A172 (cell line): ENCODE data around the gene SEMA4B. TPM values are rescaled to one million over a fixed set of nuclear protein-coding genes. Genes with fewer than 3 reads are reported as not detected.
"Not testable (repeated sequence)": the region's sequence is repeated elsewhere in the genome, so short reads cannot be mapped to it uniquely, and the experiment has no call there.

Experiments used
- DNase-seq: peaks from one replicate; pipeline ENCODE4 v3.0.0-alpha.2; 2015; ENCODE audit warnings: low spot score
- total RNA-seq: library from RNA; depleted of rRNA; stranded (reverse); fragments of >200 nt; shearing (Covaris generic); gene quantifications from 2 replicates; pipeline ENCODE4 v1.2.3, GENCODE V29; 2014; rRNA removed

The SEMA4B gene
- total RNA-seq, 1 experiment from 2014 or later: 17.1 TPM

DNA sequence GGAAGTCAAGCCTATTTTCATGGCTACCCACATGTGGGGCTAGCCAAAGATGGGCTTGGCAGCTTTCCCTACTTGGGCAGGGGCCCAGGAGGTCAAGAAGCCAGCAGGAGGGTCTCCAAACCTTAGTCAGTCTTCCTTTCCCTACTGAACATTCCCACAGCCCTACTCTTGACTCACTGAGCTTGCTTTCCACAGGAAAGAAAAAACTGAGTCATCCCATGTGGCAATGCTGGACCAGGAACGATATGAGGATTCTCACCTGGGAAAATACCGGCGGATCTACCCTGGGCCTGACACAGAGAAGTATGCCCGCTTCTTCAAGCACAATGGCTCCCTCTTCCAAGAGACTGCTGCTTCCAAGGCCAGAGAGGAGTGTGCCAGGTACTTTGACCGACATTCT lies 60.7 kb downstream of the SEMA4B start:
- peak; percentile 39 for DNase-seq

- DNase-seq: no peak
These were observed 61.3 kb downstream of the SEMA4B start for GRCh38 chr15:90262426-90262825.

GRCh38 chr15:90264671-90265070 lies 63.5 kb downstream of the SEMA4B start:
- DNase-seq: peak; percentile 44

DNA sequence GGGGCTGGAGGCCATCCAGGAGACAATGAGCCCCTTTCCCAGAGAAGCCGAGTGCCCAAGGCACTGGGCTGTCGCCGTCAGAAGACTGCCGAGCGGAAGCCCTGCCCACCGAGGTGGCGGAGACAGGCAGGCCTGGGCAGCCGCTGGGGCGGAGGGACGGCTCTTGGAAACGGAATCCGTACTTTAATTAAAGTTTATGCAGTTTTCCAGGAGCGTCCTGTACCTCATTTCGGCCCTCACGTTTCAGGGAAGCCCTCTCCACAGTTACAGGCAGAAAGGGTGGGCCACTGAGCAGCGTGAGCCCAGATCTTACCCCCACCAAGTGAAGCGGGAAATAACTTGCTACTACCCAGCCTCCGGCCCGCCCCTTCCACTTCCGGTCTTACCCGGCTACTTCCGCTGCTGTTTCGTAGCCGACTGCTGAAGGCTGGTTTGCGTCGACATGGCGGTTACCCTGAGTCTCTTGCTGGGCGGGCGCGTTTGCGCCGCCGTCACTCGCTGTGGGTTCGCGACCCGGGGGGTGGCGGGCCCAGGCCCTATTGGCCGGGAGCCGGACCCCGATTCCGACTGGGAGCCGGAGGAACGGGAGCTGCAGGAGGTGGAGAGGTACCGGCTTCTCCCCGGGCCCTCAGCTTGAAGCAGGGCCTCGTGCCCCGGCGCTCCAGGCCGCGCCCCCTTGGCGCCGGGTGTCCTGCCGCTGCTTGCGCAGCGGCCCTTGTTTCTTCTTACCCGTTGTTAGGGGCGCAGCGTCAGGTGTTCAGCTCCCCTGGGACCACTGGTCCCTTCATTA lies 64.3 kb downstream of the SEMA4B start, which contains the start of gene NGRN:
Gene NGRN (plus strand): TSS at position 402 of the 790 bp plus-strand sequence. CDS start 41 bp downstream, at position 443.
- DNase-seq: peak; percentile 89

DNA sequence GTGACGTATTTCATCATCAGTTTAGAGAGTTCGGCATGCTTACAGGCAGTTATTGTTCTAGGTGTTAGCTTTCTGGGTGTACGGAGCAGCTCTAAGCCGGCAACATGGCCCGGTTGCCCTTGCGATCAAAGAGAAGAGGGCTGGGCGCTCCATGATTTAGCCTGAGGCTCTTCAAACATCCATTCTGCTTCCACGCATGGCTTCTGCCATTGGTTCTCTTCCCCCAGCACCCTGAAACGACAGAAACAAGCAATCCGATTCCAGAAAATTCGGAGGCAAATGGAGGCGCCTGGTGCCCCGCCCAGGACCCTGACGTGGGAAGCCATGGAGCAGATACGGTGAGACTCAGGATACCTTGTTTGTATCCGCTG lies 64.9 kb downstream of the SEMA4B start:
- peak; percentile 21 for DNase-seq

DNA sequence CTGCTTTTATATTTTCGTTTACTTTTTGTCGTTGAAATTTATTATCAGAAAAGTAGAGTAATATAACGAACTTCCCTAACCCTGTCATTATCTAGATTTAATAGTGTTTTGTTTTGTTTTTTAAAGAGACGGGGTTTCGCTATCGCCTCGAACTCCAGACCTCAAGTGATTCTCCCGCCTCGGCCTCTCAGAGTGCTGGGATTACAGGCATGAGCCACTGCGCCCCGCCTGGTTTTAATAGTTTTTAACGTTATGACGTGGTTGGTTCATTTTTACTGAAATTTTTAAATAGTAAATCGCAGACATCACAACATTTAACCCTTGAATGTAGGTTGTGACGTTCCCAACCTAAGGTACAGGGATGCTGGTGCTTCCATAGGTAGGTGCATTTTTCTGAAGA lies 65.4 kb downstream of the SEMA4B start:
- no peak for DNase-seq

DNA sequence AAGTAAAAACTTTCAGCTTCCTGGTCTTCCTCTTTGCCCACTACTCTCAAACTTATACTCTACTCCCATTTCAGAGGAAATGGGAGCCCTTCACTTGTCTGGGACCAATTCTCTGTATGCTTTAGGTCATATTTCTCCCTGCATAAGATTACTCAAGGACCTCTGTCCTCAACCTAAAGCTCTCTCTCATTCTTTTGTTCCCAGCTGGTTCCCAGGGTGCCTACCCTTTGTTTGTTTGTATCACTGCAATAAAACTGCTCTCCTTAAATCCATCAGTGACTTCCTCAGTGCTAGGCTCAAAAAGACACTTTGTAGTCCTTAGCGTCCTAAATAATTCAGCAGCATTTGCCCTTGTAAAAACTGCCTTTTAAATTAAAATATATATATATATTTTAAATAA lies 67.3 kb downstream of the SEMA4B start:
- DNase-seq: no peak

DNA sequence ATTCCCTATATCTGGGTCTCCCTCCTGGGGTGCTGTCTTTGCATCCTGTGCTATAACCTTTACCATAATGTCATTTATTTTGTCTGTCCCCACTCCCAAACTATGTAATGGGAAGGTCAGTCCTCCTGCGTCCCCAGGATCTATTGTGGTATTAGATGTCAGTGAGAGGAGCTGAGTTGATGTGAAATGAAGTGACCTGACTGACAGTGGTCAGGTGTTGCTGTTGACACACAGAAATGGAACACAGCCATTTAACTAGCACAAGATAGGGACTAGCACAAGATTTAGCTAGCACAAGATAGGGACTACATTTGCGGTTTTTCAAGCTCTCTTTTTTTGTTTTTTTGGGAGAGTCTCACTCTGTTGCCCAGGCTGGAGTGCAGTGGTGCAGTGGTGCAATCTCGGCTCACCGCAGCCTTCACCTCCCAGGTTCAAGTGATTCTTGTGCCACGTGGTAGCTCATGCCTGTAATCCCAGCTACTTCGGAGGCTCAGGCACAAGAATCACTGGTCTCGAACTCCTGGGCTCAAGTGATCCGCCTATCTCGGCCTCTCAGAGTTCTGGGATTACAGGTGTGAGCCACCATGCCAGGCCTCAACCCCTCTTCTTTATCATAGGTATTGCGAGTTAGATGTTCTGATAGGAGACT lies 69.5 kb downstream of the SEMA4B start:
- DNase-seq: no peak

DNA sequence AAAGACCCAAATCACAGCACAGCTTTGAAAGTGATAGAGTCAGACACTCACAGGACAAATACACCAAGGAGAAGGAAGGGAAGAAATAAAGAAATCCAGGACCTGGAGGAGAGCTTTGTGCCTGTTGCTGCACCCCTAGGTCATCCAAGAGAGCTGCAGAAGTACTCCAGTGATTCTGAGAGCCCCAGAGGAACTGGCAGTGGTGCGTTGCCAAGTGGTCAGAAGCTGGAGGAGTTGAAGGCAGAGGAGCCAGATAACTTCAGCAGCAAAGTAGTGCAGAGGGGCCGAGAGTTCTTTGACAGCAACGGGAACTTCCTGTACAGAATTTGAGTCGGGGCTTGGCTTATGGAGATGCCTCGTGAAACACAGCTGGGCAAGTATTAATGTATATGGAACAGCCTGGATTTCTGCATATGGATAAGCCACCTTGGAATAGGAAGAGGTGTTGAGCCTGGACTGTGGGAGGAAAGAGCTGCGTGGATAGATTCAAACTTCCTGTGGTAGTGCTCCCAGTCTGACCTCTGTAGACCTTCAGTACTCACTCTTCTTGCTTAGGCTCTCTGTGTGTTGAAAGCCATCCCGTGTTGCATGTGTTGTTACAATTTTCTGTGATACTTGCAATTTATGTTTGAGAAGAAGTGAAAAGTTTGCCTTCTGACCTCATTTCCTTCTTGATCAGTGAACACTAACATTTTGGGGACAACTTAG lies 70.5 kb downstream of the SEMA4B start:
- no peak for DNase-seq

- not testable (repeated sequence) for DNase-seq
These were observed 77.3 kb downstream of the SEMA4B start for GRCh38 chr15:90278467-90278866.

Other genes starting within 250 kb of the SEMA4B start
- 6.2 and 6.6 TPM in 2 replicates for gene ZNF710, start 200.0 kb upstream of the SEMA4B start, total RNA-seq
- 43.7 and 61.6 TPM in 2 replicates for gene IDH2, start 98.9 kb upstream of the SEMA4B start, total RNA-seq
- gene CIB1, start 32.6 kb downstream of the SEMA4B start, total RNA-seq: 35.1 and 52.7 TPM in 2 replicates
- 4.8 and 5.7 TPM in 2 replicates for gene GDPGP1, start 32.9 kb downstream of the SEMA4B start, total RNA-seq
- gene TTLL13, start 48.2 kb downstream of the SEMA4B start, total RNA-seq: not detected in 2 replicates
- gene NGRN, start 64.3 kb downstream of the SEMA4B start, total RNA-seq: 82.9 and 90.4 TPM in 2 replicates
- 1.8 and 8.3 TPM in 2 replicates for gene ZNF774, start 151.0 kb downstream of the SEMA4B start, total RNA-seq
- 211 and 213 TPM in 2 replicates for gene IQGAP1, start 186.9 kb downstream of the SEMA4B start, total RNA-seq